Ovary (tissue), 3 donors: ENCODE results near the gene ANKMY1.

Source experiments
- CTCF ChIP-seq, 3 donors: fragments of 450-650 bp in 2 of 3; fragments of 200-600 bp in 1 of 3; IDR thresholded peaks; one replicate each; pipeline versions ENCODE4 v1.5.1 to v1.8.0; 2016 to 2022; ENCODE audit warnings: antibody characterized with exemption in 3 of 3, mild to moderate bottlenecking in 1 of 3
- EP300 ChIP-seq: sonication (generic); formaldehyde crosslinking; IDR thresholded peaks from one replicate; pipeline ENCODE4 v1.6.1; 2017; ENCODE audit warnings: antibody characterized with exemption
- POLR2A ChIP-seq: fragments of 450-650 bp; IDR thresholded peaks from one replicate; pipeline ENCODE4 v1.6.1; 2017; ENCODE audit warnings: antibody characterized with exemption, mild to moderate bottlenecking, moderate library complexity
- donor health status: DM: no; HTN: no; CAD: no.

GRCh38 chr2:240554767-240555493 lies 2.9 kb downstream of the ANKMY1 start:
- TF ChIP-seq EP300, result no peak
- no peak for TF ChIP-seq POLR2A
- TF ChIP-seq CTCF (IDR thresholded peaks at IDR 0.05), result no peak
